GM12873 (cell line): ENCODE measurements around the gene TBPL1.

Source experiments
- TF ChIP-seq, protein P1 (sequence below): IDR thresholded peaks from 2 replicates; pipeline ENCODE4 v1.5.1; 2012; ENCODE audit warnings: low read depth, mild to moderate bottlenecking, moderate library complexity, low read length, control low read depth; ENCODE audit not compliant: insufficient read depth; ENCODE audit errors: missing control alignments

The TBPL1 gene

DNA sequence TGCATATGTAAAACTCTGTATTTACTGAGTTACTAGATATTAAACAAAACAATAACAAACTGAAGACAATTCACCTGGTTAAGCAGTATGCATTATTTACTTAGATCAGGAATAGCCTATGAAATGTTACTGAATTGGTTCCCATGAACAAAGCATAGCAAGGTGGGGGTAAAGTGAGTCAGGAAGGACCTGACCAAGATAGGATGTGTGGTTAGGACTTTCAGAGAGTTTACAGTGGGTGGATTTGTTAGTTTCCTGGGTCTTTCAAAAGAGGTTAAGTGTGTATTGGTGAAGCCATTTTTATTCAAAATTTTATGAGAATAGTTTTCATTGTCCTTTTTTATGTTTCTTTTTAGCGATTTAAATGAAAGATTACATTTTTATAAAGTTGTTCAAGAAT is 32.9 kb downstream of the TBPL1 start:
- TF ChIP-seq, protein P1, sequence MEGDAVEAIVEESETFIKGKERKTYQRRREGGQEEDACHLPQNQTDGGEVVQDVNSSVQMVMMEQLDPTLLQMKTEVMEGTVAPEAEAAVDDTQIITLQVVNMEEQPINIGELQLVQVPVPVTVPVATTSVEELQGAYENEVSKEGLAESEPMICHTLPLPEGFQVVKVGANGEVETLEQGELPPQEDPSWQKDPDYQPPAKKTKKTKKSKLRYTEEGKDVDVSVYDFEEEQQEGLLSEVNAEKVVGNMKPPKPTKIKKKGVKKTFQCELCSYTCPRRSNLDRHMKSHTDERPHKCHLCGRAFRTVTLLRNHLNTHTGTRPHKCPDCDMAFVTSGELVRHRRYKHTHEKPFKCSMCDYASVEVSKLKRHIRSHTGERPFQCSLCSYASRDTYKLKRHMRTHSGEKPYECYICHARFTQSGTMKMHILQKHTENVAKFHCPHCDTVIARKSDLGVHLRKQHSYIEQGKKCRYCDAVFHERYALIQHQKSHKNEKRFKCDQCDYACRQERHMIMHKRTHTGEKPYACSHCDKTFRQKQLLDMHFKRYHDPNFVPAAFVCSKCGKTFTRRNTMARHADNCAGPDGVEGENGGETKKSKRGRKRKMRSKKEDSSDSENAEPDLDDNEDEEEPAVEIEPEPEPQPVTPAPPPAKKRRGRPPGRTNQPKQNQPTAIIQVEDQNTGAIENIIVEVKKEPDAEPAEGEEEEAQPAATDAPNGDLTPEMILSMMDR, result no peak

DNA sequence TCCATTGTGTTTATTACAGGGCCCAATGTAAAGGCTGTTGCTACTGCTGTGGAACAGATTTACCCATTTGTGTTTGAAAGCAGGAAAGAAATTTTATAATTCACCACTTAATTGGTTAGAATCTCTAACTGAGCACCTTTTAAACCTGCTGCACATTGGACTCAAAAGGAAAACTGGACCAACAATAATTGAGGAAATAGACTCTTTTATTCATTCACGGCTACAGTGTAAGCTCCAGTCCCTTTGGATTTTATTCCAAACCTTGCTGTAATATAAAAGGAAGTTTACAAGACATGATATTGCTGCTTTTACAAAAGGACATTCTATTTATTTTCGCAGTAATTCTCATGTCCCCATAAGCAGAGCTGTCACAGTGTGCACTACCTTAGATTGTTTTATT is 33.9 kb downstream of the TBPL1 start:
- TF ChIP-seq, protein P1, result no peak

DNA sequence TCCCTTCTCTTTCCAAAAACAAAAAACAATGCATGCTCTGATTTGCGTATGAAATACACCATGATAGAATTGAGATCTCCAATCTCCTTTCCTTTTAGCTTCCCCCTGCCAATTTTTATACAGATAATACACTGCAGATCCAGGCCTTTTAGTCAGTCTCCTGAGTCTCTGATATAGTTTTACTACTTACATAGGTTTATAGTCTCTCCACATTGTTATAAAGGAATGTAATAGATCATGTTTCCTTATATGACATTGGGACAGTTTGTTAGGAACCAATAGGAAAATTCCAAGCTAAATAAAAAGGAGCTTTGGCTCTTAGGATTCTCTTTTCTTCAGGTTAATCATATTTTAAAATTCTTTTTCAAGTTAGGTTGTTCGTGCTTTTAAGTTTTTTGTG is 36.5 kb downstream of the TBPL1 start:
- TF ChIP-seq, protein P1, result no peak

DNA sequence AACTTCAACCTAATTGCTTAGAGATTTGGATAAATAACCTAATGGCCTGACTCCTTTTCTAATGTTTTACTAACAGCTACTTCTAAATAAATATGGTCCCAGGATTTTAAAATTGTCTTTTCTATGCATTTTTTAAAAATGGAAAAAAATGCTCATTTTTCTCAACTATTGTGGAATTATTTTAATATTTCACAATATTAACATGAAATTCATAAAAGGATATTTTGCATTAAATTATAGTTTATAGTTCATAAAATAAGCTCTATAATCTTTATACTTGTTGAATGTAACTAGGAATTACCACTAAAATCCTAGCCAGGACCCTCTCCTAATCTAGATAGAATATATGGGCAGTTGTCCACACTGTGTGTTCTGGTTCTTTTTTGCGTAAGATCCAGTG is 37.3 kb downstream of the TBPL1 start:
- TF ChIP-seq, protein P1, result no peak

DNA sequence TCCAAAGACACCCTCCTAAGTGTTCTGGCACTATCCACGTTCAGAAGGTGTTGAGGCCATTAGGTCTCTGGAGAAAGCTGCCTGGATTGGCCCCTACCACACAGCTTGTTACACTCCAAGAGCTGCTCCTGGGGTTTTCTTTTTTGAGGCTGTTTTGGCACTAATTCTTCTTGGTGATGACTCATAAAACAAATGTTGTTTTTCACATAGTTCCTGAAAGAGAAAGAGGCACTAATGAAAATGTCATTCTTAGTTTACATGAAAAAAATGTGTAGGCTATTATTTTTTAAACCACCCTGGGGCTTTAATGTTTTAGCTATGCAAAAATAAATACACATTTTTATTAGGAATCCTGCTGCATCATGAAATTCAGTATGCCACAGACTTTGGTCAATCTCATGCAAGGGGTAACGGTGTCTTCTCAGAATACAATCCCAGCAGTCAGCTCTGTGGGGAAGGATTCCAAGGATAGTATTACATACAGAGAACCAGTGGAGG is 38.1 kb downstream of the TBPL1 start:
- TF ChIP-seq, protein P1, result no peak

DNA sequence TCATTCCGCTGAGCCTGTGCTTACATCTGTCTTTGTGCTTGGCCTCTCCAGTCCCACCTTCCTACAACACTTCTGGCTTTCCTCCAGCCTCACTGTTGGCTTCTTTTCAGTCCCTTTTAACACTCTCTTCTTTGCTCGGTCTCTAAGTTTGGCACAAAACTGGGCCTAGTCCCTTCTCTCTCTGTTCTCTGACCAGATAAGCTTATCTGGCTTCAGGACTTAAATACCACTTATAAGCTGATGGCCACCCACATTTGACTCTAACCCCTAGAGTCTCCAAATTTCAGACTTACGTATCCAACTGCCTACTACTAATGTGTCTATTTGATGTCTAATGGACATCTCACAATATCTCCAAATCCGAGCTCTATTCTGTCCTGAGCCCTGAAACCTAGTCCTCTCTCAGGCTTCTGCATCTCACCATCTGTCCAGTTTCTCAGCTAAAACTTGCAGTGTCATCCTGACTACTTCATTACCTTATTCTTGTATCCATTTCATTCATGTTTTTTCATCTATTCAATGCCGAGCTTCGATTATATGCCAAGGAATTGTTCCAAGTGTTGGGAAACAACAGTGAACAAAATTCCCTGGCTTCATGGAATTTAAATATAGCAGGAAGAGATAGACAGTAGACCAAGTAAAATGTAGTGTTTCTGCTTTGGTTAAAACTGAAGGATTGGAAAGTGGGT is 40.1 kb downstream of the TBPL1 start:
- TF ChIP-seq, protein P1, result no peak

DNA sequence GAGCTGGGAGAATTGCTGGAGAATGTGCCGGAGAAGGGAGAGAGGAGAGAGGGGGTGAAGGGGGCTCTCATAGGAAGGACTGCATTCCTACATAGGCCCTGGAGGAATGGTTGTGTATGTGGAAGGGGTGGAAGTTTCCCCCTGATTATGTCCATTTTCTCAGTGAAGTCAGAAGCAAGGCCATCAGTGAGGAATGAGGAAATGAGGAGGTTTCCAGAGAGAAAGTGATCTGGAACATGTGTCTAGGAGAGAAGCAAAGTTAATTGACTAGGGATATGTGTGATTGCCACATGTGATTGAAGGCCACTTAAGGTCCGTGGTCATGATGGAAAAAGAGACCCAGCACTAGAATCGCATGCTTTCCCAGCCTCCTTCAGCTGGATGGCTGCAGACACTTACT is 42.3 kb downstream of the TBPL1 start:
- TF ChIP-seq, protein P1, result no peak

DNA sequence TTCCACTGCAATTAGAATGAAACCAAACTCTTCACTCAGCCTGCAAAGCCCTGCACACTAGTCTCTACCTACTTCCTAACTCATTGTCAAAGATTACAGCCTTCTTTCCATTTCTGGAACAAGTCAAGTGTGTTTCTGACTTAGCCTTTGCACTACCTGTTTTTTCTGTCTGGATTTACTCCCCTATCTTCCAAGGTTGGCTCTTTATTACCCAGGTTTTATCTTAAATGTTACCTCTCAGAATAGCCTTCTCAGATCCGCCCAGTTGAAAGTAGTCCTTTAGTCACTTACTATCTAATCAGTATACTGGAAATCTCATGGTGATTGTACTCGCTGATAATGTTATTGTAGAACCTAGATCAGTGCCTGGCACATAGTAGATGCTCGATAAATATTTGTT is 42.7 kb downstream of the TBPL1 start:
- TF ChIP-seq, protein P1, result no peak
